GM12878 (cell line): ENCODE measurements around the gene CPNE9. TPM values are rescaled to one million over a fixed set of nuclear protein-coding genes. Genes with fewer than 3 reads are reported as not detected.
A peak's percentile ranks its signal among the peaks of the same experiment; 100 is the strongest.

Source experiments
- ATF2 ChIP-seq: IDR thresholded peaks from 2 replicates; pipeline ENCODE4 v1.6.1; 2012; ENCODE audit warnings: low read length, inconsistent platforms
- BCLAF1 ChIP-seq: fragments of 450-650 bp; IDR thresholded peaks from 2 replicates; pipeline ENCODE4 v1.6.1; 2017; ENCODE audit warnings: antibody characterized with exemption, mild to moderate bottlenecking, moderate library complexity
- CEBPB ChIP-seq, 2 experiments: fragments of 150-350 bp in 1 of 2; IDR thresholded peaks; 2 replicates each; pipeline ENCODE4 v1.6.1; 2012 to 2014; ENCODE audit warnings: low read depth in 2 of 2, low read length in 2 of 2, borderline replicate concordance in 1 of 2, inconsistent platforms in 1 of 2
- E2F8 ChIP-seq: fragments of 450-650 bp; IDR thresholded peaks from 2 replicates; pipeline ENCODE4 v1.6.1; 2018; ENCODE audit warnings: mild to moderate bottlenecking, low read depth, moderate library complexity; ENCODE audit not compliant: partially characterized antibody
- EP300 ChIP-seq, 2 experiments: fragments of 150-350 bp in 1 of 2; IDR thresholded peaks; 2 replicates each; pipeline ENCODE4 v1.6.1; 2011 to 2012; ENCODE audit warnings: low read depth in 2 of 2, low read length in 2 of 2, borderline replicate concordance in 1 of 2, improper control_type of control experiment in 1 of 2, inconsistent platforms in 1 of 2; ENCODE audit not compliant: control insufficient read depth in 1 of 2
- GATAD2B ChIP-seq: fragments of 450-650 bp; conservative IDR thresholded peaks from 2 replicates; pipeline ENCODE4 v1.6.1; 2017; ENCODE audit warnings: low read depth, mild to moderate bottlenecking, moderate library complexity
- LARP7 ChIP-seq: fragments of 450-650 bp; IDR thresholded peaks from 2 replicates; pipeline ENCODE4 v1.6.1; 2017; ENCODE audit warnings: mild to moderate bottlenecking
- MLLT1 ChIP-seq: fragments of 450-650 bp; IDR thresholded peaks from 2 replicates; pipeline ENCODE4 v1.6.1; 2016; ENCODE audit warnings: mild to moderate bottlenecking
- MTA2 ChIP-seq: fragments of 450-650 bp; IDR thresholded peaks from 2 replicates; pipeline ENCODE4 v1.6.1; 2016; ENCODE audit warnings: low read depth, mild to moderate bottlenecking, moderate library complexity
- NFYA ChIP-seq: IDR thresholded peaks from 2 replicates; pipeline ENCODE4 v1.6.1; 2011; ENCODE audit warnings: low read depth, mild to moderate bottlenecking, low read length, improper control_type of control experiment, borderline replicate concordance
- PAX5 ChIP-seq: IDR thresholded peaks from 2 replicates; pipeline ENCODE4 v1.6.1; 2011; ENCODE audit warnings: low read depth, low read length, borderline replicate concordance
- PML ChIP-seq: IDR thresholded peaks from 2 replicates; pipeline ENCODE4 v1.6.1; 2012; ENCODE audit warnings: low read length, inconsistent platforms
- POLR2AphosphoS2 ChIP-seq: IDR thresholded peaks from 2 replicates; pipeline ENCODE4 v1.6.1; 2011; ENCODE audit warnings: low read depth, mild to moderate bottlenecking, low read length, improper control_type of control experiment, moderate library complexity
- POLR2AphosphoS5 ChIP-seq: IDR thresholded peaks from 2 replicates; pipeline ENCODE4 v1.6.1; 2011; ENCODE audit warnings: mild to moderate bottlenecking, low read length, inconsistent platforms
- SMAD1 ChIP-seq: fragments of 450-650 bp; IDR thresholded peaks from 2 replicates; pipeline ENCODE4 v1.6.1; 2018; ENCODE audit warnings: mild to moderate bottlenecking, low read depth; ENCODE audit not compliant: partially characterized antibody
- SREBF1 ChIP-seq: IDR thresholded peaks from 2 replicates; pipeline ENCODE4 v1.6.1; 2012; ENCODE audit warnings: mild to moderate bottlenecking, low read length
- TCF12 ChIP-seq: IDR thresholded peaks from 2 replicates; pipeline ENCODE4 v1.6.1; 2011; ENCODE audit warnings: low read depth, mild to moderate bottlenecking, low read length
- TCF3 ChIP-seq: IDR thresholded peaks from 2 replicates; pipeline ENCODE4 v1.6.1; 2012; ENCODE audit warnings: low read depth, mild to moderate bottlenecking, low read length, borderline replicate concordance; ENCODE audit not compliant: insufficient read depth
- YBX1 ChIP-seq: fragments of 450-650 bp; IDR thresholded peaks from 2 replicates; pipeline ENCODE4 v1.6.1; 2016; ENCODE audit warnings: antibody characterized with exemption
- ZNF24 ChIP-seq: fragments of 450-650 bp; IDR thresholded peaks from 2 replicates; pipeline ENCODE4 v1.6.1; 2017; ENCODE audit warnings: antibody characterized with exemption, mild to moderate bottlenecking
- polyA plus RNA-seq, 11 experiments: library from polyadenylated mRNA; depleted of rRNA in 4 of 11; unstranded in 6 of 11; stranded (reverse) in 5 of 11; fragments of >200 nt; fragmentation: Nextera tagmentation in 4 of 11; fragmentation: Illumina TruSeq in 1 of 11; extraction: Ambion mirVana in 4 of 11; extraction: Trizol in 1 of 11; gene quantifications; 1 replicate in 1 of 11; 2 replicates in 10 of 11; pipeline versions ENCODE4 v1.2.1 to v1.2.3, GENCODE V29; 2011 to 2016; ENCODE audit warnings: inconsistent platforms in 2 of 11, missing spikeins in 2 of 11, low read depth in 1 of 11
- total RNA-seq, 4 experiments: library from RNA; depleted of rRNA in 3 of 4; stranded (reverse); fragments of >200 nt in 3 of 4; fragmentation: Illumina TruSeq in 1 of 4; extraction: Trizol in 1 of 4; gene quantifications; 2 replicates each; pipeline versions ENCODE4 v1.2.1 to v1.2.3, GENCODE V29; 2013 to 2021

Gene CPNE9
- total and polyA plus RNA-seq, 10 of the 15 experiments (the other 5 are each of a cell fraction or from before 2014, with no cell fraction given), result 0.02 to 0.12 (median 0.05) TPM; not detected in 7

GRCh38 chr3:9749645-9750555 is 46.3 kb downstream of the CPNE9 start, which contains the start of gene OGG1 (continued):
- TF ChIP-seq ATF2 (no peak), TCF12 (peak; percentile 85), NFYA (no peak; the same call in 1 of the 2 replicates), TCF3 (peak; percentile 69), MTA2 (0 out of 2 replicates have a peak, but pooled peaks have one; percentile 48), POLR2AphosphoS5 (0 out of 2 replicates have a peak, but pooled peaks have one; percentile 74), BCLAF1 (no peak), PAX5 (peak; percentile 4; the same call in 1 of the 2 replicates), SREBF1 (0 out of 2 replicates have a peak, but pooled peaks have one; percentile 32), LARP7 (peak; percentile 53; the same call in 1 of the 2 replicates), EP300 (IDR thresholded peaks at IDR 0.05; ENCODE audit: borderline replicate concordance in 1 of 2, control insufficient read depth in 1 of 2, low read depth in 2 of 2, low read length in 2 of 2) (peak in 1 of 2 experiments; percentile 20; a peak in 1 of 4 replicates), YBX1 (no peak), SMAD1 (peak; percentile 84), MLLT1 (peak; percentile 93), CEBPB (IDR thresholded peaks at IDR 0.05; ENCODE audit: borderline replicate concordance in 1 of 2, low read depth in 2 of 2, low read length in 2 of 2) (no peak), GATAD2B (peak; percentile 31; the same call in 1 of the 2 replicates), POLR2AphosphoS2 (peak; percentile 69; the same call in 1 of the 2 replicates), E2F8 (peak; percentile 64), PML (peak; percentile 40; the same call in 1 of the 2 replicates), ZNF24 (no peak)
